Stimulated activated naive CD8-positive, alpha-beta T cell treated with anti-CD3 and anti-CD28 coated beads, Interleukin-15, Interleukin-2, amounts not matched to agents 100 U/mL and 50 U/mL, for 24 hours (primary cell): ENCODE results near the gene PILRB.

Source experiments
- ATAC-seq: fragments of 150-1000 bp; cut with Tn5 transposase; one replicate; pipeline ENCODE4 v1.10.0; 2021
- DNase-seq: peaks from one replicate; pipeline ENCODE4 v3.0.0; 2021

Gene PILRB

GRCh38 chr7:100407285-100408180, 49.6 kb downstream of the PILRB start:
- DNase-seq (no peak), ATAC-seq (peak; percentile 84)

- DNase-seq (no peak), ATAC-seq (no peak)
Observed at GRCh38 chr7:100411101-100411500, 53.2 kb downstream of the PILRB start.

- no peak for ATAC-seq
Observed at GRCh38 chr7:100413346-100413745, 55.4 kb downstream of the PILRB start.

GRCh38 chr7:100413889-100414288, 56.0 kb downstream of the PILRB start:
- ATAC-seq (no peak), DNase-seq (no peak)

More at GRCh38 chr7:100413346-100413745, 55.4 kb downstream of the PILRB start:
- no peak for DNase-seq

- DNase-seq (no peak), ATAC-seq (no peak)
Observed at GRCh38 chr7:100415448-100415847, 57.5 kb downstream of the PILRB start.
